Rectal smooth muscle tissue (tissue), 1 donor: ENCODE measurements around the gene SESN3.
"Not testable (repeated sequence)": the region's sequence is repeated elsewhere in the genome, so short reads cannot be mapped to it uniquely, and the experiment has no call there.

Experiments
- H3K27ac ChIP-seq: one replicate; pipeline ENCODE4 v1.7.0; 2013; ENCODE audit warnings: low read depth, low read length, inconsistent platforms
- H3K27me3 ChIP-seq: one replicate; pipeline ENCODE4 v1.7.0; 2013; ENCODE audit warnings: low read length; ENCODE audit not compliant: control insufficient read depth, insufficient read depth
- H3K36me3 ChIP-seq: one replicate; pipeline ENCODE4 v1.7.0; 2013; ENCODE audit warnings: low read length; ENCODE audit not compliant: control insufficient read depth, insufficient read depth
- H3K4me1 ChIP-seq: one replicate; pipeline ENCODE4 v1.7.0; 2013; ENCODE audit warnings: low read length; ENCODE audit not compliant: control insufficient read depth, insufficient read depth
- H3K4me3 ChIP-seq: one replicate; pipeline ENCODE4 v1.7.0; 2013; ENCODE audit warnings: low read length
- H3K9ac ChIP-seq: one replicate; pipeline ENCODE4 v1.7.0; 2013; ENCODE audit warnings: low read length

The SESN3 gene

DNA sequence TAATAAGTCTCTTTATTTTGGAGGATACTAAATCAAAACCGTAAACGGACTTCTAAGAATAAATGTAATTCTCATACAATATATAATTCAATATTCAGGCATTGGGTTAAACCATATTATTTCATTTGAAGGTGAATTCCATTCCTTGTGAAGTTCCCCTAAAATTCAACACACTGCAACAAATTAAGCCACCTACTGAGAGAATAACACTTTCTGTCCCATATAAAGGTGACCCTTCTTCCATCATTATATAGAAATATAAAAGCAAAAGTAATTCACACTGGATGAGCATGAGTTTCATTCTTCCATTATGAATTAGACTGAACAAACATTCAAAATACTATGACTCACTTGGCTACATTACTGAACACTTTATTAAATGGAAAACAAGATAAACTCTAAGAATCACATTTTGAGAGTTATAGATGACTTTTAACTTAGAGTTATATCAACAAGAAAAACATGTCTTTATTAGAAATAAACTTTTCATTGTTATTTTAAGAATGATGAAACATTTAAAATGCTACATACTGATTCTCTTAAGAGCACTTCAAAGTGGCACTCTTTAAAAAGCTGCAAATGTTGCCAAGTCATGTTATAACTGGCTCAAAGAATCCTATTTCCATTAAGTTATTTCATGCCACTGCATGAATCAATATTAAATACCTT lies 2.8 kb downstream of the SESN3 start:
- H3K9ac ChIP-seq, result no peak overlapping the region
- H3K27ac ChIP-seq, result no peak overlapping the region
- H3K4me1 ChIP-seq, result peaks cover 9% of the 10 kb centered on the region

DNA sequence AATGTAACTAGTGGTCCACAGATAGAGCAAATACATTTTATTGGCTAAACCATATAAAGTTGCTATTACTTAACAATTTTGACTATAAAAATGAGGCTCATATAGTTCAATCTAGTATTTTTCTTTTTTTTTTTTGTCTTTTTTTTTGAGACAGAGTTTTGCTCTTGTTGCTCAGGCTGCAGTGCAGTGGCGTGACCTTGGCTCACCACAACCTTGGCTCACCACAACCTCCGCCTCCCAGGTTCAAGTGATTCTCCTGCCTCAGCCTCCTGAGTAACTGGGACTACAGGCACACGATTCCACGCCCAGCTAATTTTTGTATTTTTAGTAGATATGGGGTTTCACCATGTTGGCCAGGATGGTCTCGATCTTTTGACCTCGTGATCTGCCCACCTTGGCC lies 3.9 kb downstream of the SESN3 start:
- H3K27me3 ChIP-seq, H3K4me1 ChIP-seq, H3K4me3 ChIP-seq, H3K9ac ChIP-seq, H3K36me3 ChIP-seq, H3K27ac ChIP-seq: not testable (repeated sequence)

More for the DNA sequence above, 2.8 kb downstream of the SESN3 start:
- Histone ChIP-seq H3K4me3 (no peak overlapping the region), H3K27me3 (no peaks in the 10 kb centered on the region), H3K36me3 (no peaks in the 10 kb centered on the region)

DNA sequence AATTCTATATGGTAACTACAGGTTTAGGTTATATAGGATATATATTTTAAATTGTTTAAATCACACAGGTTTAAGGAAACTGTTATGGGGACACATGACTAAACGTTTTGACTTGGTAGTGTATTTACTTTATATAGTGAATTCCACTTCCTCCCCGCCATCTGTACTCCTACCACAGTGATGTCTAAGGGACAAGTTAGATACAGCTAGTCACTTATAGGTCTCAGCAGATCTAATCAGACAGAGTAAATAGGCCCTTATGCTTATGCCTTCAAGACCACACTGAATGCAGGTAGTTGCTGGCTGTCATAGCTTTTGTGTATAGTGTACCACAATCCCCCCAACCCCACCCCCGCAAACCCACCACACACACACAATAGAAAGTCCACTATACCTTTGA lies 8.2 kb downstream of the SESN3 start:
- no peak overlapping the region for H3K4me3 ChIP-seq

GRCh38 chr11:95219599-95219998 lies 11.4 kb downstream of the SESN3 start:
- Histone ChIP-seq H3K4me3 (no peak overlapping the region), H3K4me1 (no peaks in the 10 kb centered on the region), H3K27ac (no peak overlapping the region), H3K27me3 (no peaks in the 10 kb centered on the region), H3K9ac (no peak overlapping the region), H3K36me3 (no peaks in the 10 kb centered on the region)

More for the DNA sequence above, 8.2 kb downstream of the SESN3 start:
- H3K36me3 ChIP-seq, result no peaks in the 10 kb centered on the region
- no peaks in the 10 kb centered on the region for H3K27me3 ChIP-seq
- H3K9ac ChIP-seq, result no peak overlapping the region
- no peaks in the 10 kb centered on the region for H3K4me1 ChIP-seq
- no peak overlapping the region for H3K27ac ChIP-seq

- Histone ChIP-seq H3K4me1 (no peaks in the 10 kb centered on the region), H3K36me3 (no peaks in the 10 kb centered on the region), H3K9ac (no peak overlapping the region), H3K27me3 (no peaks in the 10 kb centered on the region), H3K27ac (no peak overlapping the region), H3K4me3 (no peak overlapping the region)
Observed at GRCh38 chr11:95218149-95218548, 12.9 kb downstream of the SESN3 start.

DNA sequence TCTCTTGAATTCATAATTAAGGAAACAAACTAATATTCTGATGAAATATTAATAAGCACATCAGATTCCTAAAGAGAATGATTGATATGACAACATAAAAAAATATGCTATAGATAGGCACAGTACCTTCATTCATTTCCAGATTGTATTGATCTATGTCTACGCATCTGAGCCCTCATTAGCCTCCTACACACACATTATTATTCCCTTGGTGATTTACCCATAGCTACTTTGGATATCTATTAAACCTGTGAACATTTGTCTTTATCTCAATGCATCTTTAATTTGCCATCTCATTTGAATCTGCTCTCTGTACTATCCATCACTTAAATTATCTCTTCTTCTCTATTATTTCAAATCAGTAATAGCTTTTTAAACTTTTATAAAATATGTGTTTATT lies 18.4 kb downstream of the SESN3 start:
- no peak overlapping the region for H3K9ac ChIP-seq
- no peak overlapping the region for H3K27ac ChIP-seq
- H3K4me3 ChIP-seq, result no peak overlapping the region
- H3K27me3 ChIP-seq, result no peaks in the 10 kb centered on the region
- no peaks in the 10 kb centered on the region for H3K36me3 ChIP-seq
- no peaks in the 10 kb centered on the region for H3K4me1 ChIP-seq

GRCh38 chr11:95209535-95209934 lies 21.5 kb downstream of the SESN3 start:
- H3K4me1 ChIP-seq, H3K9ac ChIP-seq, H3K27ac ChIP-seq, H3K36me3 ChIP-seq, H3K27me3 ChIP-seq, H3K4me3 ChIP-seq: not testable (repeated sequence)

DNA sequence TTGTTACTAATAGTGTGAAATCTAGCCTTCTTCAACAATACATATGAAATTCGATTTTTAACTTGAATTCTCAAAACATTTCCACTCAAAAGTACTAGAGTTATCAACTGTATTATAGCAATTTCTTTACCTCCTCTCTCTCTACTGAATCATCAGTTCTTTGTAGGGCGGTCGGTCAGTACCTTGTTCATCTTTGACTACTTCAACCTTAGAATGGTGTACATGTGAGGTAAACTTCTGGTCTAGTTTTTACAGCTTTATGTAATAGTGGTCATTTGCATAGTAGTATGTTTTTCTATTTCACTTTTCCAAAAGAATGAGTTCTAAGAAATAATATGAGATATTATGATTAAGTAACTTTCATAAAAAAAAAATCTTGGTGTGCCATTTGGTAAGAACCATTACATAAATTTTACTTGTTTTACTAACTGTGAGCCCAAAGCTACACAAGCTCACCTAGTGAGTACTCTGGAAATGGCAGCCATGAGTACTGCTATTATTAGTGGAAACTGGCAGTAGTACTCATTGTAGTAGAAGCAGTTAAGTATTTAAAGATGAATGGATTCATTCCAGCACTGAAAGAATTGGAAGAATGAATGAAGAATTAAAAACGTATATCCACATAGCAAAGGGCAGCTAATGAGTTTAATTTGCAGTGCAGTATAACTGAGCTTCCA lies 30.1 kb downstream of the SESN3 start:
- H3K27ac ChIP-seq, result no peak overlapping the region
- H3K27me3 ChIP-seq, result no peaks in the 10 kb centered on the region
- H3K9ac ChIP-seq, result no peak overlapping the region
- no peak overlapping the region for H3K4me3 ChIP-seq
- H3K4me1 ChIP-seq, result no peaks in the 10 kb centered on the region
- H3K36me3 ChIP-seq, result no peaks in the 10 kb centered on the region

GRCh38 chr11:95195831-95196230 lies 35.2 kb downstream of the SESN3 start:
- Histone ChIP-seq H3K4me3 (no peak overlapping the region), H3K4me1 (no peaks in the 10 kb centered on the region), H3K36me3 (no peaks in the 10 kb centered on the region), H3K27ac (no peak overlapping the region), H3K9ac (no peak overlapping the region), H3K27me3 (no peaks in the 10 kb centered on the region)

DNA sequence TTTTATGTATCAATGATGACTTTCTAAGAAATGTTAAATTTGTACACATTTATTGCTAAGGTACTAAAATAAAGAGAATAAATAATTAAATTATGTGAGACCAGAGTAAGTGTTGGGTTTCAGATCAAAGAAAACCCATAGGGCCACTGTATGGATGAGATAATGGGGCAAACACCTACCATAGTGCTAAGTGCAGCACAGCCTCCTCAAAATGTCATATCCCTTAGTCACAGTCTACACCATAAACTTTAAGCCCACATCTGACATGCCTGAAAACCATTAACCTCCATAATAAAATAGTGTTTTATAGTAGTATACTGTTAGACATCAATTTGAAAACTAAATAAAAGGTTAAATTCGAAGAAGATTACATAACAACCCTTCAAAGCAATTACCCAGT lies 37.5 kb downstream of the SESN3 start:
- no peak overlapping the region for H3K4me3 ChIP-seq
- H3K4me1 ChIP-seq, result no peaks in the 10 kb centered on the region
- no peaks in the 10 kb centered on the region for H3K36me3 ChIP-seq
- H3K27me3 ChIP-seq, result no peaks in the 10 kb centered on the region
- H3K27ac ChIP-seq, result no peak overlapping the region
- H3K9ac ChIP-seq, result no peak overlapping the region

- no peak overlapping the region for H3K9ac ChIP-seq
- no peak overlapping the region for H3K27ac ChIP-seq
- H3K4me1 ChIP-seq, result no peaks in the 10 kb centered on the region
- no peaks in the 10 kb centered on the region for H3K27me3 ChIP-seq
- H3K36me3 ChIP-seq, result no peaks in the 10 kb centered on the region
- H3K4me3 ChIP-seq, result no peak overlapping the region
Observed at GRCh38 chr11:95192717-95193116, 38.3 kb downstream of the SESN3 start.

DNA sequence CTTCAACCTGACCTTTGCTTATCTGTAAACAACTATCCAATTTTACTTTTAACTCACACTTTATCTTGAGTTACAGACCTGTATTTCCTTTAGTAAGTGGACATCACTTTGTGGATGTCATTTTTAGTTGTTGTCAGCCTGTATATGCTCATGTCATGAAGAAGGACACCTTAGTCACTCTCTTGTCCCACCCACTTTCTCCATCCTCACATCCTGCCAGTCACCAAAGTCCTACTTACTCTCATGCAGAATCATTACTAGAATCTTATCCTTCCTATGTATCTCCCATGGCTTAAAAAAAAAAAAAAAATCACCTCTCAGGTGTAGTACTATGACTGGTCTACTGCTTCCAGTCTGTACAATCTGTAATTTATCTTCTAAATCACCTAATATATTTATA lies 43.3 kb downstream of the SESN3 start:
- H3K27ac ChIP-seq, result no peak overlapping the region
- no peaks in the 10 kb centered on the region for H3K27me3 ChIP-seq
- H3K36me3 ChIP-seq, result peaks cover 2% of the 10 kb centered on the region
- no peaks in the 10 kb centered on the region for H3K4me1 ChIP-seq
- H3K4me3 ChIP-seq, result no peak overlapping the region
- H3K9ac ChIP-seq, result no peak overlapping the region

DNA sequence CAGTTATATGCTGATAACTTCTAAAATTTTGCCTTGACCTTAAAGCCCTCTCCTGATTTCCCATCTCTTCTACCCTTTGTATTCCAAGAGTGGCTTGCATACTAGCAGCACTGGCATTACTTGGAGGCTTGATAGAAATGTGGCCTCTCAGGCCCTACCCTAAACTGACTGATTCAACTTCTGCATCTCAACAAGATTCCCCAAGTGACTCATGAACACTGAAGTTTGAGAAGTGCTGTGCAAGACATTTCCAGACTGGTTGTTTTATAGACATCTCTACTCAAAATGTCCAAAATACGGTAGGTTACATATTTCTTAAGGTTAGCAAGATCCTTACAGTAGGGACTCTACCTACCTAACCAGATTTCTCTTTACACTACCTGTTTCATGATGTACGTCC lies 48.6 kb downstream of the SESN3 start:
- Histone ChIP-seq H3K27me3 (no peaks in the 10 kb centered on the region), H3K9ac (no peak overlapping the region), H3K27ac (no peak overlapping the region), H3K4me1 (no peaks in the 10 kb centered on the region), H3K4me3 (no peak overlapping the region), H3K36me3 (peaks cover 5% of the 10 kb centered on the region)
